ENCODE results near the gene METTL18. TPM values are rescaled to one million over a fixed set of nuclear protein-coding genes. Genes with fewer than 3 reads are reported as not detected.

METTL18 gene
- polyA plus RNA-seq, 1 of the 3 experiments (the other 2 are of a cell fraction) = 1.7 TPM

GRCh38 chr1:169759038-169759437 lies 35.7 kb downstream of the METTL18 start:
- no peaks in the 10 kb centered on the region for H3K27me3 ChIP-seq (ENCODE audit: insufficient read depth)
- H3K9ac ChIP-seq = no peak overlapping the region
- H3K36me3 ChIP-seq (replicated peaks in 1 of 2; ENCODE audit: control insufficient read depth in 1 of 2, insufficient read depth in 2 of 2, low read length in 1 of 2) = no peaks in the 10 kb centered on the region
- no peaks in the 10 kb centered on the region for H3F3A ChIP-seq (replicated peaks; ENCODE audit: insufficient read depth)
- no peaks in the 10 kb centered on the region for H3K9me3 ChIP-seq
- TF ChIP-seq CHD2 (IDR thresholded peaks at IDR 0.05; ENCODE audit: low read length, partially characterized antibody) = no peak
- TF ChIP-seq EZH2phosphoT487 (IDR thresholded peaks at IDR 0.05; ENCODE audit: borderline replicate concordance, low read depth) = no peak
- no peak for TF ChIP-seq TCF12 (IDR thresholded peaks at IDR 0.05)
- no peak for TF ChIP-seq RXRA (IDR thresholded peaks at IDR 0.05; ENCODE audit: borderline replicate concordance, low read depth)
- TF ChIP-seq MXI1 (IDR thresholded peaks at IDR 0.05; ENCODE audit: low read depth, low read length) = no peak
- no peak for TF ChIP-seq JUND (IDR thresholded peaks at IDR 0.05)
- TF ChIP-seq EP300 (IDR thresholded peaks at IDR 0.05; ENCODE audit: borderline replicate concordance in 1 of 2, low read depth in 1 of 2, low read length in 1 of 2) = no peak
- no peak for TF ChIP-seq RAD21 (IDR thresholded peaks at IDR 0.05; ENCODE audit: low read length)
- no peak for TF ChIP-seq POLR2AphosphoS5 (IDR thresholded peaks at IDR 0.05; ENCODE audit: low read depth, low read length)
- no peak for TF ChIP-seq REST (IDR thresholded peaks at IDR 0.05; ENCODE audit: low read depth, low read length)
- no peak for TF ChIP-seq RCOR1 (IDR thresholded peaks at IDR 0.05; ENCODE audit: low read length)
- no peak for TF ChIP-seq YY1 (IDR thresholded peaks at IDR 0.05; ENCODE audit: low read depth)
- no peak for TF ChIP-seq ZBTB33 (IDR thresholded peaks at IDR 0.05; ENCODE audit: borderline replicate concordance, low read depth)
- TF ChIP-seq GABPA (IDR thresholded peaks at IDR 0.05; ENCODE audit: low read depth) = no peak
- TF ChIP-seq NRF1 (IDR thresholded peaks at IDR 0.05; ENCODE audit: low read depth, low read length) = no peak
- TF ChIP-seq RFX5 (IDR thresholded peaks at IDR 0.05; ENCODE audit: low read length) = no peak
- TF ChIP-seq TEAD4 (IDR thresholded peaks at IDR 0.05; ENCODE audit: borderline replicate concordance, insufficient read depth) = no peak
- no peak for TF ChIP-seq GATA2 (CRISPR knock-in tag; IDR thresholded peaks at IDR 0.05)
- no peak for DNase-seq
- no peak overlapping the region for H3K27ac ChIP-seq (ENCODE audit: low read depth in 2 of 2, low read length in 1 of 2)
- CTCF ChIA-PET = no interaction called here
- no peak overlapping the region for H2AFZ ChIP-seq (ENCODE audit: low read depth)
- H4K20me1 ChIP-seq (ENCODE audit: insufficient read depth) = no peaks in the 10 kb centered on the region
- POLR2A ChIA-PET = no interaction called here
- H3K9me2 ChIP-seq = no peaks in the 10 kb centered on the region
- H3K79me2 ChIP-seq (ENCODE audit: insufficient read depth) = no peaks in the 10 kb centered on the region
- no peak overlapping the region for H3K4me3 ChIP-seq (ENCODE audit: low read depth in 2 of 2, low read length in 1 of 2)
- H3K4me1 ChIP-seq (ENCODE audit: control insufficient read depth in 1 of 2, insufficient read depth in 2 of 2, low read depth in 1 of 2, low read length in 1 of 2) = no peaks in the 10 kb centered on the region
- 63% methylated on average over 3 of the region's 3 CpGs for WGBS (ENCODE audit: low lambda C conversion rate)
- no peak overlapping the region for H3K4me2 ChIP-seq

Data from SK-N-SH (cell line).